Measurements from ENCODE around the gene S100A16.

S100A16 gene

GRCh38 chr1:153560241-153560640 is 52.7 kb downstream of the S100A16 start:
- no peak for DNase-seq

- no peak for DNase-seq
Measured at GRCh38 chr1:153557877-153558276, 55.1 kb downstream of the S100A16 start.
